Lower lobe of right lung (tissue), 2 donors: ENCODE results near the gene TRAM2. TPM values are rescaled to one million over a fixed set of nuclear protein-coding genes. Genes with fewer than 3 reads are reported as not detected.

Experiments
- ATAC-seq, 2 donors: fragments of 200-7000 bp; cut with Tn5 transposase; one replicate each; pipeline ENCODE4 v1.9.1; 2020 to 2022; ENCODE audit warnings: mild to moderate bottlenecking in 2 of 2, moderate library complexity in 2 of 2
- DNase-seq: peaks from one replicate; pipeline ENCODE4 v3.0.0-alpha.2; 2020
- H3K27ac ChIP-seq: fragments of 200-600 bp; one replicate; pipeline ENCODE4 v1.8.0; 2022
- H3K27me3 ChIP-seq: fragments of 200-600 bp; one replicate; pipeline ENCODE4 v1.8.0; 2022; ENCODE audit warnings: low read depth
- H3K36me3 ChIP-seq: fragments of 200-600 bp; one replicate; pipeline ENCODE4 v1.8.0; 2022; ENCODE audit warnings: mild to moderate bottlenecking
- H3K4me1 ChIP-seq: fragments of 200-600 bp; one replicate; pipeline ENCODE4 v1.8.0; 2022
- H3K4me3 ChIP-seq: fragments of 200-600 bp; one replicate; pipeline ENCODE4 v1.8.0; 2022; ENCODE audit warnings: mild to moderate bottlenecking
- H3K9me3 ChIP-seq: fragments of 200-600 bp; one replicate; pipeline ENCODE4 v1.8.0; 2022
- intact Hi-C: fragments of 100-400 bp; cut with DNase I; formaldehyde crosslinking; loops from one replicate; pipeline ENCODE4 v1.11.0; 2022
- total RNA-seq: library from RNA; stranded (reverse); fragmentation: NEBNext Ultra II Directional; extraction: Animal tissue kit (Norgen Biotek cat#: 25700); gene quantifications from one replicate; pipeline ENCODE4 v1.2.1, GENCODE V29; 2021
- TF ChIP-seq, protein P1 (sequence below): fragments of 200-600 bp; IDR thresholded peaks from one replicate; pipeline ENCODE4 v1.8.0; 2022; ENCODE audit warnings: antibody characterized with exemption, mild to moderate bottlenecking
- donor health status: DM: no; HTN: yes; CAD: no; lungs with severe emphysema.

TRAM2 gene
- total RNA-seq, 1 donor from 2014 or later, result 21.9 TPM

GRCh38 chr6:52549428-52549827 lies 27.4 kb downstream of the TRAM2 start:
- H3K4me3 ChIP-seq, result no peak overlapping the region
- no peaks in the 10 kb centered on the region for H3K27me3 ChIP-seq
- H3K27ac ChIP-seq, result no peak overlapping the region
- no peak for DNase-seq
- no peak for ATAC-seq
- peaks cover 72% of the 10 kb centered on the region for H3K4me1 ChIP-seq
- TF ChIP-seq, protein P1, sequence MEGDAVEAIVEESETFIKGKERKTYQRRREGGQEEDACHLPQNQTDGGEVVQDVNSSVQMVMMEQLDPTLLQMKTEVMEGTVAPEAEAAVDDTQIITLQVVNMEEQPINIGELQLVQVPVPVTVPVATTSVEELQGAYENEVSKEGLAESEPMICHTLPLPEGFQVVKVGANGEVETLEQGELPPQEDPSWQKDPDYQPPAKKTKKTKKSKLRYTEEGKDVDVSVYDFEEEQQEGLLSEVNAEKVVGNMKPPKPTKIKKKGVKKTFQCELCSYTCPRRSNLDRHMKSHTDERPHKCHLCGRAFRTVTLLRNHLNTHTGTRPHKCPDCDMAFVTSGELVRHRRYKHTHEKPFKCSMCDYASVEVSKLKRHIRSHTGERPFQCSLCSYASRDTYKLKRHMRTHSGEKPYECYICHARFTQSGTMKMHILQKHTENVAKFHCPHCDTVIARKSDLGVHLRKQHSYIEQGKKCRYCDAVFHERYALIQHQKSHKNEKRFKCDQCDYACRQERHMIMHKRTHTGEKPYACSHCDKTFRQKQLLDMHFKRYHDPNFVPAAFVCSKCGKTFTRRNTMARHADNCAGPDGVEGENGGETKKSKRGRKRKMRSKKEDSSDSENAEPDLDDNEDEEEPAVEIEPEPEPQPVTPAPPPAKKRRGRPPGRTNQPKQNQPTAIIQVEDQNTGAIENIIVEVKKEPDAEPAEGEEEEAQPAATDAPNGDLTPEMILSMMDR, result no peak
- H3K9me3 ChIP-seq, result no peaks in the 10 kb centered on the region
- intact Hi-C loops, result no loop called here
- no peaks in the 10 kb centered on the region for H3K36me3 ChIP-seq

GRCh38 chr6:52548999-52549398 lies 27.9 kb downstream of the TRAM2 start:
- no peaks in the 10 kb centered on the region for H3K27me3 ChIP-seq
- TF ChIP-seq, protein P1, result no peak
- H3K9me3 ChIP-seq, result no peaks in the 10 kb centered on the region
- H3K4me1 ChIP-seq, result peaks cover 77% of the 10 kb centered on the region
- no peaks in the 10 kb centered on the region for H3K36me3 ChIP-seq
- H3K27ac ChIP-seq, result no peak overlapping the region
- intact Hi-C loops, result no loop called here
- no peak overlapping the region for H3K4me3 ChIP-seq
- no peak for ATAC-seq
- no peak for DNase-seq

GRCh38 chr6:52548353-52548713 lies 28.5 kb downstream of the TRAM2 start:
- no peaks in the 10 kb centered on the region for H3K36me3 ChIP-seq
- TF ChIP-seq, protein P1, result no peak
- no peak for ATAC-seq
- no peak for DNase-seq
- peaks cover 83% of the 10 kb centered on the region for H3K4me1 ChIP-seq
- intact Hi-C loops, result no loop called here
- H3K27ac ChIP-seq, result no peak overlapping the region
- no peak overlapping the region for H3K4me3 ChIP-seq
- no peaks in the 10 kb centered on the region for H3K27me3 ChIP-seq
- no peaks in the 10 kb centered on the region for H3K9me3 ChIP-seq

- TF ChIP-seq, protein P1, result no peak
- peaks cover 87% of the 10 kb centered on the region for H3K4me1 ChIP-seq
- no peak for DNase-seq
- H3K9me3 ChIP-seq, result no peaks in the 10 kb centered on the region
- no peak overlapping the region for H3K27ac ChIP-seq
- intact Hi-C loops, result no loop called here
- no peak for ATAC-seq
- no peaks in the 10 kb centered on the region for H3K36me3 ChIP-seq
- no peaks in the 10 kb centered on the region for H3K27me3 ChIP-seq
- no peak overlapping the region for H3K4me3 ChIP-seq
These were observed 29.1 kb downstream of the TRAM2 start for GRCh38 chr6:52547647-52548352.

DNA sequence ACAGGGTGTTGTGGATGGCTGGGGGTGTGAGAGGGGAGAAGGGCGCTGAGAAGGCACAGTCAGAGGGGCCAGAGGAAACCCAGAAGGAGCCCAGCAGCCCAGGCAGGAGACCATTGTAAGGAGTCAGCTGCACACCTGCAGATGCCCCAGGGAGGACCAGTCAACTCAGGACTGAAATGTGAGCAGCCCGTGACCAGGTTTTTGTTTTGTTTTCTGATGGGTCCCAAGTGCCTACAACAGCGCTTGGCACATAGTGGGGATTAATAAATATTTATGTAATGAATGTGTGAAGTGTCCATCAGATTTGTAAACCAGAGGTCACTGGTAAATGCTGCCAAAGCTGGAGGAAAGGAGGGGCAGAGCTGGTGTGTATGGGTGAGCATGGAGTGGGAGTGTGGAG lies 30.2 kb downstream of the TRAM2 start:
- ATAC-seq, result no peak
- H3K4me3 ChIP-seq, result no peak overlapping the region
- intact Hi-C loops, result no loop called here
- H3K4me1 ChIP-seq, result peaks cover 76% of the 10 kb centered on the region
- H3K27me3 ChIP-seq, result no peaks in the 10 kb centered on the region
- no peak overlapping the region for H3K27ac ChIP-seq
- DNase-seq, result no peak
- H3K36me3 ChIP-seq, result no peaks in the 10 kb centered on the region
- H3K9me3 ChIP-seq, result no peaks in the 10 kb centered on the region
- TF ChIP-seq, protein P1, result no peak
